Cardiac muscle cell (in vitro differentiated cells and primary cell): Measurements from ENCODE around the gene TMEM204. TPM values are rescaled to one million over a fixed set of nuclear protein-coding genes. Genes with fewer than 3 reads are reported as not detected.

Experiments
- DNase-seq, 2 donors: peaks; one replicate each; pipeline versions ENCODE4 v3.0.0 to v3.0.0-alpha.2; 2010 to 2017; ENCODE audit warnings: low read depth in 1 of 2, low spot score in 1 of 2
- H3K27ac ChIP-seq: fragments of 200-600 bp; sonication (generic); 2 replicates; pipeline ENCODE4 v1.5.1; 2016
- H3K27me3 ChIP-seq: fragments of 200-600 bp; sonication (generic); 2 replicates; pipeline ENCODE4 v1.6.0; 2016; ENCODE audit warnings: control low read depth
- H3K36me3 ChIP-seq: fragments of 200-600 bp; sonication (generic); 2 replicates; pipeline ENCODE4 v1.5.1; 2016; ENCODE audit warnings: control low read depth
- H3K4me1 ChIP-seq: fragments of 200-600 bp; sonication (generic); 2 replicates; pipeline ENCODE4 v1.8.1; 2017; ENCODE audit warnings: low read depth, mild to moderate bottlenecking, mixed run types
- H3K4me3 ChIP-seq: fragments of 200-600 bp; sonication (generic); 2 replicates; pipeline ENCODE4 v1.5.1; 2016; ENCODE audit warnings: mild to moderate bottlenecking
- H3K9me3 ChIP-seq: fragments of 200-600 bp; sonication (generic); 2 replicates; pipeline ENCODE4 v1.5.1; 2017; ENCODE audit warnings: low read depth, mild to moderate bottlenecking, control low read depth
- CTCF ChIP-seq: IDR thresholded peaks from 2 replicates; pipeline ENCODE4 v1.5.1; 2012; ENCODE audit warnings: low read depth, mild to moderate bottlenecking, low read length
- polyA plus RNA-seq: library from polyadenylated mRNA; unstranded; fragments of >200 nt; fragmentation: Nextera tagmentation; extraction: Ambion mirVana; gene quantifications from 2 replicates; pipeline ENCODE4 v1.2.1, GENCODE V29; 2016
- total RNA-seq: library from RNA; depleted of rRNA; stranded (reverse); fragments of >200 nt; gene quantifications from 2 replicates; pipeline ENCODE4 v1.2.3, GENCODE V29; 2016

Gene TMEM204
- total and polyA plus RNA-seq, 2 experiments from 2014 or later = 0.44 to 0.83 TPM

GRCh38 chr16:1511662-1512569, 21.6 kb upstream of the TMEM204 start:
- H3K9me3 ChIP-seq = no peaks in the 10 kb centered on the region
- TF ChIP-seq CTCF = no peak
- H3K4me1 ChIP-seq = peaks cover 9% of the 10 kb centered on the region
- no peak overlapping the region for H3K4me3 ChIP-seq
- no peak overlapping the region for H3K27ac ChIP-seq
- no peaks in the 10 kb centered on the region for H3K36me3 ChIP-seq
- no peaks in the 10 kb centered on the region for H3K27me3 ChIP-seq
- no peak for DNase-seq

GRCh38 chr16:1512774-1513173, 20.7 kb upstream of the TMEM204 start:
- TF ChIP-seq CTCF = no peak
- Histone ChIP-seq H3K9me3 (no peaks in the 10 kb centered on the region), H3K4me1 (peaks cover 9% of the 10 kb centered on the region), H3K27ac (no peak overlapping the region), H3K27me3 (no peaks in the 10 kb centered on the region), H3K36me3 (no peaks in the 10 kb centered on the region), H3K4me3 (no peak overlapping the region)
- no peak for DNase-seq

- no peak for DNase-seq
- Histone ChIP-seq H3K36me3 (no peaks in the 10 kb centered on the region), H3K4me3 (no peak overlapping the region), H3K27me3 (no peaks in the 10 kb centered on the region), H3K9me3 (no peaks in the 10 kb centered on the region), H3K4me1 (peaks cover 3% of the 10 kb centered on the region), H3K27ac (no peak overlapping the region)
- TF ChIP-seq CTCF = no peak
These were observed 19.0 kb upstream of the TMEM204 start for GRCh38 chr16:1514507-1514906.

GRCh38 chr16:1518626-1519135, 14.8 kb upstream of the TMEM204 start:
- Histone ChIP-seq H3K27me3 (no peaks in the 10 kb centered on the region), H3K4me1 (no peaks in the 10 kb centered on the region)

GRCh38 chr16:1519831-1520230, 13.6 kb upstream of the TMEM204 start:
- no peak for DNase-seq
- H3K4me1 ChIP-seq = no peaks in the 10 kb centered on the region
- TF ChIP-seq CTCF = no peak
- no peaks in the 10 kb centered on the region for H3K27me3 ChIP-seq
- peaks cover 2% of the 10 kb centered on the region for H3K36me3 ChIP-seq
- no peaks in the 10 kb centered on the region for H3K9me3 ChIP-seq
- H3K4me3 ChIP-seq = no peak overlapping the region
- no peak overlapping the region for H3K27ac ChIP-seq

More at GRCh38 chr16:1518626-1519135, 14.8 kb upstream of the TMEM204 start:
- no peak for DNase-seq
- Histone ChIP-seq H3K27ac (no peak overlapping the region), H3K9me3 (no peaks in the 10 kb centered on the region), H3K4me3 (no peak overlapping the region), H3K36me3 (peaks cover 2% of the 10 kb centered on the region)
- TF ChIP-seq CTCF = no peak
